WI38 (cell line): Measurements from ENCODE around the gene SPCS3.

ENCODE experiments used
- H3K4me3 ChIP-seq: 2 replicates; pipeline ENCODE4 v1.5.1; 2011; ENCODE audit warnings: low read depth, mild to moderate bottlenecking, control low read depth, low read length
- TF ChIP-seq, protein P1 (sequence below): IDR thresholded peaks from 2 replicates; pipeline ENCODE4 v1.5.1; 2012; ENCODE audit warnings: low read depth, mild to moderate bottlenecking, control low read depth, low read length

SPCS3 gene

DNA sequence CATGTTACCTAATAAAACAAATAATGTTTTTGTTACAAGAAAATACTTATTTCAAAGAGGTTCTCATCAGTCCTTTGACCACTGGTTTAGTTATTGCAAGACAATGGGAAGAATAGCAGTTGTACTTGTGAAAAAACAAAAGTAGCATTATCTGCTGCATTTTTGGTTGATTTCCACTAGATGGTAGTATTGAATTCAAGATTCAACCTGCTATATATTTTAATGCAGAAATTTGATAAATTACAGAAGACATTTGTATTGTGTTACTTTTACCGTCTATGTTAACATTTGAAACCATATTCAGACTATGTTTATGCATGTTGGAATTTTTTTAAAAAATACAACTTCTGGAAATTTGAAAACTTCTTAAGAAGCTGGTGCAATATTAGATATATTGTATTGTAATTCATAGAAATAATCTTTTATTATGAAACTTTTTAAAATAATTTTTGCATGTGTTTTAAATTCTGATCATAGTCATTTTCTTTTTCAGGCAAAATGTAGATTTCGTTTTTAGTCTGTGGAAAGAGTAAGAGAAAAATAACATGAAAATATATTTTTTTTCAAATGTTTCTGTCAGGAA lies 56.4 kb downstream of the SPCS3 start:
- TF ChIP-seq, protein P1, sequence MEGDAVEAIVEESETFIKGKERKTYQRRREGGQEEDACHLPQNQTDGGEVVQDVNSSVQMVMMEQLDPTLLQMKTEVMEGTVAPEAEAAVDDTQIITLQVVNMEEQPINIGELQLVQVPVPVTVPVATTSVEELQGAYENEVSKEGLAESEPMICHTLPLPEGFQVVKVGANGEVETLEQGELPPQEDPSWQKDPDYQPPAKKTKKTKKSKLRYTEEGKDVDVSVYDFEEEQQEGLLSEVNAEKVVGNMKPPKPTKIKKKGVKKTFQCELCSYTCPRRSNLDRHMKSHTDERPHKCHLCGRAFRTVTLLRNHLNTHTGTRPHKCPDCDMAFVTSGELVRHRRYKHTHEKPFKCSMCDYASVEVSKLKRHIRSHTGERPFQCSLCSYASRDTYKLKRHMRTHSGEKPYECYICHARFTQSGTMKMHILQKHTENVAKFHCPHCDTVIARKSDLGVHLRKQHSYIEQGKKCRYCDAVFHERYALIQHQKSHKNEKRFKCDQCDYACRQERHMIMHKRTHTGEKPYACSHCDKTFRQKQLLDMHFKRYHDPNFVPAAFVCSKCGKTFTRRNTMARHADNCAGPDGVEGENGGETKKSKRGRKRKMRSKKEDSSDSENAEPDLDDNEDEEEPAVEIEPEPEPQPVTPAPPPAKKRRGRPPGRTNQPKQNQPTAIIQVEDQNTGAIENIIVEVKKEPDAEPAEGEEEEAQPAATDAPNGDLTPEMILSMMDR = no peak
- H3K4me3 ChIP-seq = no peak overlapping the region

DNA sequence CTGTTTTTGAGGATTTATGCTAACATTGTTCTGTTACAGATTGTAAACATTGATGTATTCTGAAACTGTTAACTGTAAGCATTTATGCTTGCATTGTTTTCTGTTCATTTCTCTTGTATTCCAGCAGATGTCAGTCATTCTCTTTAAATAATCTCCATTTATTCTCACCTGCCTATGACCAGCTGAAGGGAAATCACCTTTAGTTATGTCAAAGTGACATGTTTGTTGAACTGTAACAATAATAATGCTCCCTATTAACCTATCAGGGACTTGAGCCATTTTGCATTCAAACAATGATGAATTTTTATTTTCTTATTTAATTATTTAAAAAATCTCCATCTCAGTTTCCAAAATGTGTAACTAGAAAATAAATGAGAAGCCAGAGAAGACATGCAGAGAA lies 58.0 kb downstream of the SPCS3 start:
- TF ChIP-seq, protein P1 = no peak

DNA sequence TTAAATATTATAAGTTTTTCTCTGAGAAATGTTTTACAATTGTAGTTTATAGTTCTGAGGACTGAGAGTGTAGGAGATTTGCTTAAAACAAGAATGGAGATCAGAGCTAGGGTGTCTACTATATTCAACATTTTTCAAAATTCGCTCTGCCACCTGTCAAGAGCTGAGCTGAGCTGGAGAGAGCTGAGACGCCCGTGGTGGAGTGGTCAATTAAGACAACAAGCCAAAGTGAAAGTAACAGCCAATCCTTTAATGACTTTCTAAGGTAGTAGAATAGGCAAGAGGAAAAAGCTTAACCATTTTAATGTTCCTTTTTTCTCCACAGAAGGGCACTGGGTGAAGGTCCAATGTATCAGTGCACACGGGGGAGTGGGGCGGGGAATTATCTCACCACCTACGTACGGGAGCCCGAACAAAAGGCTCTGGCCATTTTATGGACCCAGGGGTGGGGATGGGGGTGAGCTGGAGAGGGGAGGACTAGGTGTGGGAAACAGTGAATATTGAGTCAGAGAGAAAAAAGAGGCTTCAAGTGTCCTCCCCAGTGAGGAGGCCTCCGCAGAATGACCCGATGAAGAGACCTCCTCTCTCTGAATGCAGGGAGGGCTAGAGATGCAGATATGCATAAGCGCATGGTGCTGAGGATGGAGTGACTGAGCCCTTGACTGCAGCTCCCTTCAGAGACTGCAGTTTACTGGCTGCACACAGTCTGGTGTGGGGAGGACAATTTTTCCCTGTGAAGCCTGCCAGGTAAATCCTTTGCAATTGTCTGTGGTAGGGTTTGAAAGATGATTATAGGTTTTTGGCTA lies 60.8 kb downstream of the SPCS3 start:
- TF ChIP-seq, protein P1 = no peak
- no peak overlapping the region for H3K4me3 ChIP-seq

More for the DNA sequence above, 58.0 kb downstream of the SPCS3 start:
- no peak overlapping the region for H3K4me3 ChIP-seq
